ENCODE measurements around the gene EHBP1. TPM values are rescaled to one million over a fixed set of nuclear protein-coding genes. Genes with fewer than 3 reads are reported as not detected.

EHBP1 gene
- total RNA-seq, 4 donors from 2014 or later, result 52.6 to 167 (median 135) TPM

- H3K4me1 ChIP-seq, result peaks cover 0 to 4% of the 10 kb centered on the region in 2 donors
- no peak overlapping the region for H3K4me3 ChIP-seq
- TF ChIP-seq CTCF (IDR thresholded peaks at IDR 0.05), result no peak
- TF ChIP-seq POLR2A (IDR thresholded peaks at IDR 0.05), result no peak
- DNase-seq, result no peak
- intact Hi-C loops (cut with DNase I; ENCODE audit: low total_unique reads), result no loop called here
- H3K27ac ChIP-seq, result no peak overlapping the region
- H3K9me3 ChIP-seq, result no peaks in the 10 kb centered on the region
- no peaks in the 10 kb centered on the region for H3K36me3 ChIP-seq
- H3K27me3 ChIP-seq, result no peaks in the 10 kb centered on the region
Measured at GRCh38 chr2:62760555-62760954, 55.0 kb downstream of the EHBP1 start.

GRCh38 chr2:62765619-62766376 lies 60.3 kb downstream of the EHBP1 start:
- intact Hi-C loops (cut with DNase I; ENCODE audit: low total_unique reads), result no loop called here
- Histone ChIP-seq H3K4me3 (no peak overlapping the region), H3K27me3 (no peaks in the 10 kb centered on the region), H3K36me3 (no peaks in the 10 kb centered on the region), H3K4me1 (no peaks in the 10 kb centered on the region), H3K9me3 (no peaks in the 10 kb centered on the region), H3K27ac (peak overlapping the region; percentile 26 to 33)
- no peak for DNase-seq
- TF ChIP-seq CTCF (IDR thresholded peaks at IDR 0.05), result no peak
- TF ChIP-seq POLR2A (IDR thresholded peaks at IDR 0.05), result no peak

GRCh38 chr2:62768615-62769014 lies 63.1 kb downstream of the EHBP1 start:
- no peaks in the 10 kb centered on the region for H3K27me3 ChIP-seq
- no peaks in the 10 kb centered on the region for H3K4me1 ChIP-seq
- no peak overlapping the region for H3K27ac ChIP-seq
- H3K9me3 ChIP-seq, result no peaks in the 10 kb centered on the region
- intact Hi-C loops (cut with DNase I; ENCODE audit: low total_unique reads), result no loop called here
- no peak for DNase-seq
- TF ChIP-seq POLR2A (IDR thresholded peaks at IDR 0.05) (no peak), CTCF (IDR thresholded peaks at IDR 0.05) (no peak)
- H3K4me3 ChIP-seq, result no peak overlapping the region
- no peaks in the 10 kb centered on the region for H3K36me3 ChIP-seq

GRCh38 chr2:62770629-62771028 lies 65.1 kb downstream of the EHBP1 start:
- no peaks in the 10 kb centered on the region for H3K9me3 ChIP-seq
- TF ChIP-seq POLR2A (IDR thresholded peaks at IDR 0.05), result no peak
- no peak for TF ChIP-seq CTCF (IDR thresholded peaks at IDR 0.05)
- H3K36me3 ChIP-seq, result no peaks in the 10 kb centered on the region
- intact Hi-C loops (cut with DNase I; ENCODE audit: low total_unique reads), result no loop called here
- H3K4me1 ChIP-seq, result no peaks in the 10 kb centered on the region
- no peak overlapping the region for H3K27ac ChIP-seq
- DNase-seq, result no peak
- H3K4me3 ChIP-seq, result no peak overlapping the region
- H3K27me3 ChIP-seq, result no peaks in the 10 kb centered on the region

GRCh38 chr2:62774555-62775366 lies 69.2 kb downstream of the EHBP1 start:
- no peaks in the 10 kb centered on the region for H3K36me3 ChIP-seq
- peak overlapping the region; percentile 3 to 40 for H3K27ac ChIP-seq
- H3K9me3 ChIP-seq, result no peaks in the 10 kb centered on the region
- no peaks in the 10 kb centered on the region for H3K27me3 ChIP-seq
- intact Hi-C loops (cut with DNase I; ENCODE audit: low total_unique reads), result loop anchor here (5.0 kb wide), 1 partner anchor 317 kb away; no protein-coding TSS in a partner anchor
- H3K4me1 ChIP-seq, result peaks cover 0 to 6% of the 10 kb centered on the region in 2 donors
- no peak overlapping the region for H3K4me3 ChIP-seq
- TF ChIP-seq CTCF (IDR thresholded peaks at IDR 0.05), result peak; percentile 72 to 82 (median 80)
- no peak for TF ChIP-seq POLR2A (IDR thresholded peaks at IDR 0.05)
- DNase-seq, result peak in 1 of 2 donors; percentile 20

All from uterus (tissue), 4 donors.